HG03103 (cell line): Measurements from ENCODE around the gene FAM241A.
"Not testable (repeated sequence)": the region's sequence is repeated elsewhere in the genome, so short reads cannot be mapped to it uniquely, and the experiment has no call there.

Source experiments
- ATAC-seq: cut with Tn5 transposase; IDR thresholded peaks from one replicate; pipeline ENCODE4 v1.9.1; 2021; ENCODE audit warnings: low read depth; ENCODE audit not compliant: unreplicated experiment

Gene FAM241A

DNA sequence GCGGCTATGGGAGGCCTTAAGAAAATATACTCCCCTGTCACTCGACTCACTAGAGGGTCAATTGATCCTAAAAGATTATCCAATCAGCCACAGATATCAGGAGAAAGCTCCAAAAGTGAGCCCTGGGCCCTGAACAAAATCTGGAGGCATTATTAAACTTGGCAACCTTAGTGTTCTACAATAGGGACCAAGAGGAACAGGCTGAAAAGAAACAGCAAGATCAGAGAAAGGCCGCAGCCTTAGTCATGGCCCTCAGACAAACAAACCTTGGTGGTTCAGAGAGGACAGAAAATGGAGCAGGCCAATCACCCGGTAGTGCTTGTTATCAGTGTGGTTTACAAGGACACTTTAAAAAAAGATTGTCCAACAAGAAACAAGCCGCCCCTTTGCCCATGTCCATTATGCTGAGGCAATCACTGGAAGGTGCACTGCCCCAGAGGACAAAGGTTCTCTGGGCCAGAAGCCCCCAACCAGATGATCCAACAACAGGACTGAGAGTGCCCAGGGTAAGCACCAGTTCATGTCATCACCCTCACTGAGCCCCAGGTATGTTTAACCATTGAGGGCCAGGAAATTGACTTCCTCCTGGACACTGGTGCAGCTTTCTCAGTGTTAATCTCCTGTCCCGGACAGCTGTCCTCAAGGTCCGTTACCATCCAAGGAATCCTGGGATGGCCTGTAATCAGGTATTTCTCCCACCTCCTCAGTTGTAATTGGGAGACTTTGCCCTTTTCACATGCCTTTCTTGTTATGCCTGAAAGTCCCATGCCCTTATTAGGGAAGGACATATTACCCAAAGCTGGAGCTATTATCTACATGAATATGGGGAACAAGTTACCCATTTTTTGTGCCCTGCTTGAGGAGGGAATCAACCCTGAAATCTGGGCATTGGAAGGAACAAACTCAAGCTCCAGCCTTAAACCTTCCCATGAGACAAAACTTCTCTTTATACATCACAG lies 63.2 kb downstream of the FAM241A start:
- ATAC-seq: not testable (repeated sequence)

GRCh38 chr4:112210777-112211176 lies 65.5 kb downstream of the FAM241A start:
- ATAC-seq: no peak

GRCh38 chr4:112213091-112213490 lies 67.8 kb downstream of the FAM241A start:
- ATAC-seq: peak; percentile 67

- ATAC-seq: no peak
These were observed 68.6 kb downstream of the FAM241A start for GRCh38 chr4:112213856-112214255.

DNA sequence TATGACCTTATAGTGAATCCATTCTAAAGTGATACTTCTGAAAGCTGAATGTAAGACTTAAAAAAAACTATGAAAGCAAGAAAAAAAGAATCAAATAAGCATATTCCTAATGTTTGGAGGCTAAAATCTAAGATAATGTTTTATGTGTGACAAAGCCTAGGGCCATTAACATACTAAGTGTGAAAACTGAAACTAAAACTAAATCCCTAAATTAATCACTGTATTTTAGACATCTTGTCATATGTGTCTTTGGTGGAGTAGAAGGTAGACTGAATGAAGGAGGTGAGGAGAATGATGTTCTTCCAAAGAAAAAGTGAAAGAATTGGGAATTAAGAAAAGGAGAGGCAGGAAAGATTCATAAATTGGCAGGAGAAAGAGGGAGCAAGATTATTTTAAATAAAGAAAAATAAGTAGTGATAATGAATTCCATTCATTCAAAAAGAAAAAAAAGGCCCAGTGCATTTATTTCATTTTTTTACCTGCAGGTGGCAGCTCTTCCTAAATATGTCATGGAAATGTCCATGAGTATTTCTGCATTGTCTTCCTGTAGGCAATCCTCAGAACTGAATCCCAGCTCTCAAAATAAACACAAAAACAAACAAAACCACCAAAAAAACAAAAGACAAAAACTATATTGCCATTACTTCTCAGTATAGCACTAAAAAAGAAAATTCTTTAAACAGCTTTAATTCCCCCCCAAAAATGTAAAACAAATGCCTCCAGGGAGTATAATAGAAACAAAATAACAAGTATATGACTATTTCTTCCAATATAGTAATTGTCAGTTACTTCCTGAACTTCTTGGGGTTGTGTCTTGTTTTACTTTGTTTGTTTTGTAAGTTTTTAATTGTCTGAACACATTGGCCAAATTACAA lies 69.4 kb downstream of the FAM241A start:
- ATAC-seq: no peak

- ATAC-seq: no peak
These were observed 74.6 kb downstream of the FAM241A start for GRCh38 chr4:112219826-112220366.

DNA sequence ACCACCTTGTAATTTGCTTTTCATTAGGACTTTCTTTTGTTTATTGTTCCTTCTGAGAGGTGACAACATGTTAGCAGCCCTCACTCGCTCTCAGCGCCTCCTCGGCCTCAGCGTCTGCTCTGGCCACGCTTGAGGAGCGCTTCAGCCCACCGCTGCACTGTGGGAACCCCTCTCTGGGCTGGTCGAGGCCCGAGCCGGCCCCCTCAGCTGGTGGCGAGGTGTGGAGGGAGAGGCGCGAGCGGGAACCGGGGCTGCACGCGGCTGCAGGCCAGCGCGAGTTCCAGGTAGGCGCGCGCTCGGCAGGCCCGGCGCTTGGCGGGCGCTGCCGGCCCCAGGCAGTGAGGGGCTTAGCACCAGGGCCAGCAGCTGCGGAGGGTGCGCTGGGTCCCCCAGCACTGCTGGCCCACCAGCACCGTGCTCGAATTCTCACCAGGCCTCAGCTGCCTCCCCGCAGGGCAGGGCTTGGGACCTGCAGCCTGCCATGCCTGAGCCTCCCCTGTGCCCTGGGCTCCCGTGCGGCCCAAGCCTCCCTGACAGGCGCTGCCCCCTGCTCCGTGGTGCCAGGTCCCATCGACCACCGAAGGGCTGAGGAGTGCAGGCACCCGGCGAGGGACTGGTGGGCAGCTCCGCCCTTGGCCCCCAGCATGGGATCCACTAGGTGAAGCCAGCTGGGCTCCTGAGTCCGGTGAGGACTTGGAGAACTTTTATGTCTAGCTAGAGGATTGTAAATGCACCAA lies 77.1 kb downstream of the FAM241A start:
- ATAC-seq: no peak

GRCh38 chr4:112225157-112225556 lies 79.9 kb downstream of the FAM241A start:
- no peak for ATAC-seq

GRCh38 chr4:112230879-112231778 lies 85.9 kb downstream of the FAM241A start:
- ATAC-seq: peak; percentile 74

DNA sequence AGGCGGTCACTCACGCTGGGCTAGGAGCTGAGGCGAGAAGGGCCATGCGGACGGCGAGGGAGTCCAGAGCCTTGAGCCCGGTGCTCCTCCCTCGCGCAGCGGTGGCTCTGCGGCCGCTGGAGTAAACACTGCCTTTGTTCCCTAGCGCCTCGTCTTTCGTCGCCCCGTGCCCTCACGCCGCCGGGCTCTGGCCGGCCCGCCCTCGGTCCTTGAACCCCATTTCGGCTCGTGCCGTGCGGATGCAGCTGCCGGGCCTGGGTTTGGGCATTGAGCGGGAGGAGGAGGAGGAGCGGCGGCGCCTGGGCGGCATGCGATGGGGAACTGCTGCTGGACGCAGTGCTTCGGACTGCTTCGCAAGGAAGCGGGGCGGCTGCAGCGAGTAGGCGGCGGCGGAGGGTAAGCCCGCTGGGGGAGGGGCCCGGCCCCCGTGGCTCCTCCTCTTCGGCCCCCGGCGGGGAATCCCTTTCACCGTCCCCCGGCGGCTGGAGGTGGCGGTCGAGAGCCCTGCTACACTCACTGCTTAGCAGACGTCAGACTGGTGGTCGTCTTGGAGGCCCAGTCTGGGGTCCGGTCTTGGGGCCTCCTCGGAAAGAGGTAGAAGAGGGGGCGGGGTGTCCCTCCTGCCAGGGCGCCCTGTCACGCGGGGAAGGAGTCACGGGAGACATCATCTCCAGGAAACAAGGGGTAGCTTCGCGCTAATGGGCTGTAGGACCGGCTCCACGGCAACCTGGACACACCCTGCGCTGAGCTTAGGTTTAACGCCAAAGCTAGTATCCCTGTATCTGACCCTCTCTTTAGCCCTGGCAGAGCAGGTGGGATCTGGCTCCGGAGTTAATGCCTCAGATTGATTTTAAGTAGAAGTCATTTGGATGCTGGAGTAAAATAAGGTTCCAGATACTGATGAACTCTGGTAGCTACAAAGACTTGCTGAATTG lies 86.8 kb downstream of the FAM241A start, which contains the start of gene AP1AR:
TSS of gene AP1AR (plus strand) at position 9 of the 935 bp plus-strand sequence. CDS start at position 314, 305 bp downstream.
- peak; percentile 49 for ATAC-seq

DNA sequence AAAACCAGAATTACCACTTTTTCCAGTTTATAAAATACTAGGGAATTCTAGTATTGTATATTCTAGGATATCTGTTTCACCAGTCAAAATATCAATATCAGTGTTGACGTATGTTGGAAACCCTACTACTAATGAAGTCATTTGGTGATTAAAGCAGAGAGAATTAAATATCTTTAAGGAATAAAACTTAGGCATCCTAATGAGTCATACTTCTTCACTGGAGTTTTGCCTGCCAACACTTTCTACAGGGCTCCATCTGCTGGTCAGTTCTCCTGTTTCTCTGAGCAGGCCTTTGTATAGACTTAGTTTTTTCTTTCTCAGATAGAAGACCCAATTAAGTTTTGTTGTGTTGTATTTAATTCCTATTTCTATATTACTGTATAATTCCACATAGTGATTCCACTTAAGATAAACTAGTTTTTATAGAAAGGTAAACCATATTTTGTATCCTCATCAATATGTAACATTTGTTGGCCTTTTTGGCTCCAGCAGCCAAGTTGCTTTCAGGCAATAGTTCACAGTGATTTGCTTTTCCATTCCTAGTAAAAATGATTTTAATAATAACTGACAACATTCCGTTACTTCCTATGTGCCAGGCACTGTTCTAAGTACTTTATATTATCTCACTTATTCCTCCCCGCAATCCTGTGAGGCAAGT lies 89.8 kb downstream of the FAM241A start:
- no peak for ATAC-seq

- no peak for ATAC-seq
These were observed 90.8 kb downstream of the FAM241A start for GRCh38 chr4:112236040-112236439.

- no peak for ATAC-seq
These were observed 93.6 kb downstream of the FAM241A start for GRCh38 chr4:112238833-112239232.
